Germinal center (tissue), 1 donor: Measurements from ENCODE around the gene TPBGL.

Experiments used
- DNase-seq: peaks from one replicate; pipeline ENCODE4 v3.0.0; 2012; ENCODE audit warnings: mixed read lengths, low spot score

The TPBGL gene, protein sequence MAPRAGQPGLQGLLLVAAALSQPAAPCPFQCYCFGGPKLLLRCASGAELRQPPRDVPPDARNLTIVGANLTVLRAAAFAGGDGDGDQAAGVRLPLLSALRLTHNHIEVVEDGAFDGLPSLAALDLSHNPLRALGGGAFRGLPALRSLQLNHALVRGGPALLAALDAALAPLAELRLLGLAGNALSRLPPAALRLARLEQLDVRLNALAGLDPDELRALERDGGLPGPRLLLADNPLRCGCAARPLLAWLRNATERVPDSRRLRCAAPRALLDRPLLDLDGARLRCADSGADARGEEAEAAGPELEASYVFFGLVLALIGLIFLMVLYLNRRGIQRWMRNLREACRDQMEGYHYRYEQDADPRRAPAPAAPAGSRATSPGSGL

DNA sequence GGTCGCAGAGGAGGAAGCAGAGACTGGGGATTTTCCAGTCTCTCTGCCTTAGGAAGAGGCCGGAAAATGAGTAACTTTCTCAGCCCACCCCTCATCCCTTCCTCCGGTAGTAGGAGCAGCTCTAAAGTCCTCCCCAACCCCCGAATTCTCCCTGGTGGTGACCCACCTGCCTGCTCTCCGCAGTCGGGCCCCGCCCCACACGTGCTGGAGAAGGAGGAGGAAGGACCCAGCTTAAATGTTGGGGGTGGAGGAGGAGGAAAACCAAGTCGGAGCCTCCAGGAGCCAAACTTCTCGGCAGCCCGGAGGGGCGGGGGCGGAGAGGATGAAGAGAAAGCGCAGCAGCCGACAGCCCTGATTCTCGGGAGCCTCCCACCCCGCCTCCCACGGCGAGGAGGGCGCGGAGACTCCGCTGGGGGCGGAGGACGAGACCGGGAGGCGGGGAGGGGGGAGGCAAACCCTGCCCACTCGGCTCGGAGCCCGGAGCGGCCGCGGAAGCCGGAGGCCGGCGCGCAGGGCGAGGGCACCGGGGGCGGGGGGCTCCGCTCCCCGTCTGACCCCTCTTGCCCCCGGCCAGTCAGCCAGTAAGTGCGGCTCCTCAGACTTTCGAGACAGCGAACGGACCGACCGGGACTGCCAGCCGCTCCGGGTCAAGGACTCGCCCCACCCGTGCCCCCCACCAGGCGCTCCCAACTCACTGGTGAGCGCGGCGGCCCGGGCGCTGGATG, at the start of gene TPBGL:
TSS of gene TPBGL (plus strand) at position 464 of the 725 bp plus-strand sequence. CDS start 276 bp downstream, outside the sequence.
- no peak for DNase-seq

- no peak for DNase-seq
Measured at GRCh38 chr11:75191330-75191717, 49.2 kb upstream of the TPBGL start.

DNA sequence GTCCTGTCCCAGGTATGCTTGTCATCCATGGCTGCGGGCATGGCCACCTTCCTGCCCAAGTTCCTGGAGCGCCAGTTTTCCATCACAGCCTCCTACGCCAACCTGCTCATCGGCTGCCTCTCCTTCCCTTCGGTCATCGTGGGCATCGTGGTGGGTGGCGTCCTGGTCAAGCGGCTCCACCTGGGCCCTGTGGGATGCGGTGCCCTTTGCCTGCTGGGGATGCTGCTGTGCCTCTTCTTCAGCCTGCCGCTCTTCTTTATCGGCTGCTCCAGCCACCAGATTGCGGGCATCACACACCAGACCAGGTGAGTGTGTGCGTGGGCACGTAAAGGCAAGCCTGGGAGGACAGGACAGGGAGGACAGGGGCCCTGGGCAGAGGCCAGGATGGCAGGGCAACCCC, 47.3 kb upstream of the TPBGL start:
- DNase-seq = no peak

GRCh38 chr11:75193711-75194110, 46.9 kb upstream of the TPBGL start:
- no peak for DNase-seq

- no peak for DNase-seq
Measured at GRCh38 chr11:75194147-75194546, 46.4 kb upstream of the TPBGL start.

DNA sequence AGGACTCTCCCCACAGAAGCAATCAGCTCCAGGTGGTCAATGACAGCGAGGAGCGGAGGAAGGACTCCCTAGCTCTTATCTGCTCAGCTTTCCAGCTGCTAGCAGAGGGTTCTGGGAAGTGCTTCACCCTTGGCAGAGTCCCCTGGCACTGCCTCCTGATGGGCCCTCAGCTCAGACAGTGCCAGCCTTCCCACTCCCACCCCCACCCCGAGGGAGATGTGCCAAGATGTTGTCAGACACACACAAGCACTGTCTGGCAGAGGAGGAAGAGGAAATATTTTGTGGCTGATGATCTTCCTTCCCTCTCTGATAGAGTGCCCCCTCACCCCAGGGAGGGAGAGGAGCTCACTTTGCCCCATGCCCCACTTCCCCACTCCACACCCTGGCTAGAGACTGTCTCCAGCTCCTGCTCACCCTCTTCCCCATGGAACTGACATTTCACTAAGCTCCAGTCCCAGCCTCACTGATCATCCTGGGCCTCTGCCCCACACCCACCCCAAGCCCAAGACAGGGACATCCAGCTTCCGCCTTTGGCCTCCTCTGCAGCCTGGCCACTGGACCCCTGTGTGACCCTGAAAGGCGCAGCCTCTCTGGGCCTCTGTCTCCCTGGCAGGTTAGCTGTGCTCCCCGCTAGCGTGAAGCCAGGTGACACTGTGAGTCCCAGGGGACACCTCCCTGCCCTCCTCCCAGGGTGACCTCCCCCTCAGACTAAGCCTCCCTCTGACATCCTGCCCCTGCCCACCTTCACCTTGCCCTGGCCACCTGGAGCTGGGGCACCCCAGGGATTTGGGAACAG, 45.2 kb upstream of the TPBGL start:
- DNase-seq = no peak

GRCh38 chr11:75196426-75196825, 44.1 kb upstream of the TPBGL start:
- DNase-seq = no peak

DNA sequence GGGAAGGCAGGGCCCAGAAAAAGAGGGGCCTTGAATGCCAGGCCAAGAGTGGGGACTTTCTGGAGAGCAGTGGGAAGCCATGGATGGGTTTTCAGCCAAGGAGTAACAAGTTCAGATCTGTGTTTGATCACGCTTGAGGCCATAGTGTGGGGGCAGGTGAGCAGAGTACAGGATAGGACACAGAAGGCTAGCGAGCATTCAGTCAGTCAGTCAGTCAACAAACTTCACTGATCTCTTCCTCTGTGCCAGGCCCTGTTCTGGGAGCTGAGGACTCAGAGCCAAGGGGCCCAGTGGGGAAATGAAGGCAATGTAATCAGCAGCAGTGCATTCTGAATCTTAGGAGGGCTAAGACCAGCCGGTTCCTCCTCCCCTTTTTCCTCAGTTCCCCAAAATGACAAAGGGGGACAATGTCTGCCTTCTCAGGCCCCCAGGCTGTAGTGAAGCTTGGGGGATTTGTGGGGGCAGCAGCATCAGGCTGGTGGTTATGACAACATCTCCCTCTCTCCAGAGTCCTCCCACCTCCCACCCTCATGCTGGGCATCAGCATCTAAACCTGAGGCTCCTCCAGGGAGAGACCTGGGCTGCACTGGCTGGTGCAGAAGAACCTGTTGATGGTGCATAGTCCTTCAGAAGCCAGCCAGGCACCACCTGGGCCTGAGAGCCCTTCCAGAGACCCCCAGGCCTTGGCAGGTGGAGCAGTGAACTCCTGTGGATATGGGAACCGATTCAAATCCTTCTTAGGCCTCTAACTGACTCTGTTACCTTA, 42.9 kb upstream of the TPBGL start:
- DNase-seq = no peak

GRCh38 chr11:75198278-75198973, 42.1 kb upstream of the TPBGL start:
- DNase-seq = no peak

- no peak for DNase-seq
Measured at GRCh38 chr11:75199412-75199955, 41.1 kb upstream of the TPBGL start.

DNA sequence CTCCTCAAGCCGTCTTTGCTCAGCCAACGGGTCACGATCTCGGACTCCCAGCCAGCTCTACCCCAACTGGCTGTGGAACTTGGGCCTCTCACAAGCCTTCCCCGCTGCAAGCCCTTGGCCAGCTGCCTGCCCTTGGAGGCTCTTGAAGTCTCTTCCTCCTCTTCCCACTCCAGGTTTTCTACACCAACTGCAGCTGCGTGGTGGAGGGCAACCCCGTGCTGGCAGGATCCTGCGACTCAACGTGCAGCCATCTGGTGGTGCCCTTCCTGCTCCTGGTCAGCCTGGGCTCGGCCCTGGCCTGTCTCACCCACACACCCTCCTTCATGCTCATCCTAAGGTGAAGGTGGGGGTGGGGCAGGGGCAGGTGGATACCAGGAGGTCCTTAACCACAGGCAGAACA, 40.5 kb upstream of the TPBGL start:
- no peak for DNase-seq

- no peak for DNase-seq
Measured at GRCh38 chr11:75200531-75200930, 40.0 kb upstream of the TPBGL start.

DNA sequence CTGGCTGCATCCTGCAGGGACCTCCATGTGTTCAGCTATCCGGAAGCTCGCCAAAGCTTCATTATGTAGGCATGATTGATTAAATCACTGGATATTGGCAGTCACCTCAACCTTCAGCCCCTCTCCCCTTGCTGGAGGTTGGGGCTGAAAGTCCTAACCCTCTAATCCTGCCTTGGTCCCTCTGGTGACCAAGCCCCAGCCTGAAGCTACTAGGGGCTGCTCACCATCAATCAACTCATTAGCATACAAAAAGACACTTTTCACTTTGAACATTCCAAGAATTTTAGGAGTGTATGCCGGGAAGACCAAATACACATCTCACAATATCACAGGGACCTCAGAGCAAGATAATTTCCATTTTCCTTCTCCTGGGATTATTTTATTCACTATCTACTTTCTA, 38.8 kb upstream of the TPBGL start:
- no peak for DNase-seq

GRCh38 chr11:75202195-75202594, 38.4 kb upstream of the TPBGL start:
- DNase-seq = no peak

GRCh38 chr11:75203138-75203537, 37.4 kb upstream of the TPBGL start:
- DNase-seq = no peak

GRCh38 chr11:75203641-75204011, 36.9 kb upstream of the TPBGL start:
- DNase-seq = no peak

DNA sequence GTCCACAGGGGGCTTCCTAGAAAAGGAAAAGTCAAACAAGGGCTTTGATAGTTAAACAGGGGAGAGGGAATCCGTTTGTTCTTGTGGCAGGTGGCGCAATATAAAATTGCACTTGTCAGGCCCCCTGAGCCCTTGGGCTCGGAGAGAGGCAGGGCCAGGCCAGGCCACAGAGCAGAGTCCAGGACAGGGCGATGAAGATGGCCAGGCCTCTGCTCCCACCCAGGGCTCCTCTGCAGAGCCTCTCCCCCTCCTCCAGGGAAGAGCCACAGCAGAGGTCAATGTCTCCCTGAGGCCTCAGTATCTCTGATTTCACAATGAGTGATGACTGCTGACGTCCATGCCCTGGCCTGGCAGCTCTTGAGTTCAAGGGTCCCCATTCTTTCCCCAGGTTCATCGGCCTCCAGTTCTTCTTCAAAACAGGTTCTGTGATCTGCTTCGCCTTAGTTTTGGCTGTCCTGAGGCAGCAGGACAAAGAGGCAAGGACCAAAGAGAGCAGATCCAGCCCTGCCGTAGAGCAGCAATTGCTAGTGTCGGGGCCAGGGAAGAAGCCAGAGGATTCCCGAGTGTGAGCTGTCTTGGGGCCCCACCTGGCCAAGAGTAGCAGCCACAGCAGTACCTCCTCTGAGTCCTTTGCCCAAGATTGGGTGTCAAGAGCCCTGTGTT, 36.4 kb upstream of the TPBGL start:
- DNase-seq = no peak

DNA sequence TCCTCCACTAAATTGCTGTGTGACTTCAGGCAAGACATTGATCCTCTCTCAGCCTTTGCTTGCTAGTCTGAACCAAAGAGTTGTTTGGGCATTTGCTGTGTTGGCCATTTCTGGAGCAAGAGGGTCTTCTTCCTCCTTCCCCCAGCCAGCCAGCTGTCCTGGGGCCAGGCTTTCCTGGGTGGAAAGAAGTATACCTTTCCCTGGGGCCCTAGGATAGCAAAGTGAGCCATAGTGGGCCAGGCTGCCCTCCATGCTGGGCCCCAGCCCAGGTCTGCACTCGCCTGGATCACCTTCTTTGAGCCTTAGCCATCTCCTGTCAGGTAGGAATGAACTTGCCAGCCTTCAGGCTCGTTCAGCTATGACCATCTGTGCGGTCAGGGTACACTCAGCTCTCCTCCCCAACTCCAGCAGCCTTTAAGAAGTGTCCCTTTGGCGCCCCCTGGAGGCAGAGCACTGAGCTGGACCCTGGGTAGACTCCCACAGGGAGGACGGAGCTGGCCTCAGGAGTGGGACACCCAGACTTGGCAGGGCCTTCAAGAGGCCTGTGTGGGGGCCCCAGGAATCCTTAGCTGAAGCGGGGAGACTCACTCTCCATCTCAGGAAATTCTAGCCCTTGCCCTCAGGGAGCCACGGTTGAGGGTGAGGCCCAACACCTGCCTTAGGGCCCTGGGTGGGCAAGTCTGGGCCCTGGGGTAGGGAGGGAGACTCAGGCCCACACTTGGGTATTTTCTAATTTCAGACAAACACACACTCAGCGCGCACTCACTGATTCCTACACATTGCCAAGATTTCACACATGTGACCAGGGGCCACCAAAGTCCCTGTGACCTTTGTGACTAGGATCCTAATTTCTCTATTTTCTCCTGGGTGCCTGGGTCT, 35.6 kb upstream of the TPBGL start:
- DNase-seq = peak; percentile 70

- no peak for DNase-seq
Measured at GRCh38 chr11:75205564-75206020, 35.0 kb upstream of the TPBGL start.
